Mucosa of rectum (tissue), 2 donors: Measurements from ENCODE around the gene SLC1A7.

Experiments used
- H3K27ac ChIP-seq, 2 donors: one replicate each; pipeline ENCODE4 v1.7.0; 2013; ENCODE audit warnings: inconsistent platforms in 2 of 2, low read depth in 2 of 2, low read length in 2 of 2
- H3K27me3 ChIP-seq, 2 donors: one replicate each; pipeline ENCODE4 v1.7.0; 2013; ENCODE audit warnings: low read length in 2 of 2; ENCODE audit not compliant: control insufficient read depth in 2 of 2, insufficient read depth in 2 of 2
- H3K36me3 ChIP-seq, 2 donors: one replicate each; pipeline ENCODE4 v1.7.0; 2013; ENCODE audit warnings: low read length in 2 of 2; ENCODE audit not compliant: control insufficient read depth in 2 of 2, insufficient read depth in 2 of 2
- H3K4me1 ChIP-seq, 2 donors: one replicate each; pipeline ENCODE4 v1.7.0; 2013; ENCODE audit warnings: low read length in 2 of 2, mild to moderate bottlenecking in 1 of 2; ENCODE audit not compliant: control insufficient read depth in 2 of 2, insufficient read depth in 2 of 2
- H3K4me3 ChIP-seq, 2 donors: one replicate each; pipeline ENCODE4 v1.7.0; 2013; ENCODE audit warnings: low read length in 2 of 2
- H3K9ac ChIP-seq, 2 donors: one replicate each; pipeline ENCODE4 v1.7.0; 2013; ENCODE audit warnings: low read length in 2 of 2, low read depth in 1 of 2, mild to moderate bottlenecking in 1 of 2
- H3K9me3 ChIP-seq, 2 donors: one replicate each; pipeline ENCODE4 v1.7.0; 2013; ENCODE audit warnings: low read length in 2 of 2; ENCODE audit not compliant: control insufficient read depth in 2 of 2
- donor health status: healthy.
- donor health status: Normal muscosa, but diverticular disease.

Gene SLC1A7

GRCh38 chr1:53062708-53063591 is 79.5 kb downstream of the SLC1A7 start:
- no peaks in the 10 kb centered on the region for H3K9me3 ChIP-seq
- H3K36me3 ChIP-seq, result no peaks in the 10 kb centered on the region
- H3K4me3 ChIP-seq, result peak overlapping the region; percentile 23 to 43
- H3K27me3 ChIP-seq, result peaks cover 17 to 35% of the 10 kb centered on the region in 2 donors
- H3K9ac ChIP-seq, result peak overlapping the region in 1 of 2 donors; percentile 51
- H3K4me1 ChIP-seq, result peaks cover 2 to 3% of the 10 kb centered on the region in 2 donors
- H3K27ac ChIP-seq, result no peak overlapping the region

- Histone ChIP-seq H3K9ac (peak within 1 kb of the TSS in 1 of 2 donors; percentile 51), H3K4me3 (peak within 1 kb of the TSS; percentile 41 to 48), H3K36me3 (no peaks in the 10 kb centered on the region), H3K27ac (peak within 1 kb of the TSS; percentile 16 to 57), H3K9me3 (no peaks in the 10 kb centered on the region), H3K4me1 (peaks cover 2 to 3% of the 10 kb centered on the region in 2 donors), H3K27me3 (peaks cover 17 to 35% of the 10 kb centered on the region in 2 donors)
Measured at GRCh38 chr1:53061859-53062707, 80.4 kb downstream of the SLC1A7 start, which contains the start of gene PODN. PODN (plus strand) TSS chr1:53062213; CDS start chr1:53069856, 7,643 bp downstream.

- Histone ChIP-seq H3K4me3 (peak overlapping the region; percentile 41 to 48), H3K9ac (no peak overlapping the region), H3K36me3 (no peaks in the 10 kb centered on the region), H3K9me3 (no peaks in the 10 kb centered on the region), H3K27me3 (peaks cover 17 to 35% of the 10 kb centered on the region in 2 donors), H3K4me1 (peaks cover 2 to 3% of the 10 kb centered on the region in 2 donors), H3K27ac (peak overlapping the region; percentile 16 to 57)
Measured at GRCh38 chr1:53061123-53061858, 81.1 kb downstream of the SLC1A7 start.

- Histone ChIP-seq H3K27me3 (peaks cover 17 to 35% of the 10 kb centered on the region in 2 donors), H3K9ac (no peak overlapping the region), H3K4me1 (peaks cover 2 to 3% of the 10 kb centered on the region in 2 donors), H3K36me3 (no peaks in the 10 kb centered on the region), H3K4me3 (no peak overlapping the region), H3K27ac (peak overlapping the region in 1 of 2 donors; percentile 57), H3K9me3 (no peaks in the 10 kb centered on the region)
Measured at GRCh38 chr1:53060579-53060978, 81.9 kb downstream of the SLC1A7 start.

GRCh38 chr1:53057127-53057526 is 85.3 kb downstream of the SLC1A7 start:
- Histone ChIP-seq H3K27me3 (peaks cover 12 to 17% of the 10 kb centered on the region in 2 donors), H3K9ac (no peak overlapping the region), H3K4me3 (no peak overlapping the region), H3K4me1 (peaks cover 0 to 3% of the 10 kb centered on the region in 2 donors), H3K36me3 (peaks cover 0 to 13% of the 10 kb centered on the region in 2 donors), H3K9me3 (no peaks in the 10 kb centered on the region), H3K27ac (no peak overlapping the region)

- no peaks in the 10 kb centered on the region for H3K4me1 ChIP-seq
- H3K36me3 ChIP-seq, result peaks cover 24 to 42% of the 10 kb centered on the region in 2 donors
- H3K9ac ChIP-seq, result no peak overlapping the region
- H3K9me3 ChIP-seq, result no peaks in the 10 kb centered on the region
- no peak overlapping the region for H3K4me3 ChIP-seq
- H3K27ac ChIP-seq, result no peak overlapping the region
- no peaks in the 10 kb centered on the region for H3K27me3 ChIP-seq
Measured at GRCh38 chr1:53051676-53052075, 90.8 kb downstream of the SLC1A7 start.

GRCh38 chr1:53050310-53050709 is 92.1 kb downstream of the SLC1A7 start:
- Histone ChIP-seq H3K36me3 (peaks cover 24 to 42% of the 10 kb centered on the region in 2 donors), H3K27me3 (no peaks in the 10 kb centered on the region), H3K4me1 (no peaks in the 10 kb centered on the region), H3K9me3 (no peaks in the 10 kb centered on the region), H3K4me3 (no peak overlapping the region), H3K27ac (no peak overlapping the region), H3K9ac (no peak overlapping the region)

- no peak overlapping the region for H3K4me3 ChIP-seq
- peaks cover 24 to 42% of the 10 kb centered on the region in 2 donors for H3K36me3 ChIP-seq
- no peak overlapping the region for H3K27ac ChIP-seq
- H3K27me3 ChIP-seq, result no peaks in the 10 kb centered on the region
- H3K9me3 ChIP-seq, result no peaks in the 10 kb centered on the region
- no peak overlapping the region for H3K9ac ChIP-seq
- no peaks in the 10 kb centered on the region for H3K4me1 ChIP-seq
Measured at GRCh38 chr1:53049574-53049967, 92.9 kb downstream of the SLC1A7 start.

- Histone ChIP-seq H3K27me3 (no peaks in the 10 kb centered on the region), H3K27ac (no peak overlapping the region), H3K36me3 (peaks cover 24 to 42% of the 10 kb centered on the region in 2 donors), H3K4me3 (no peak overlapping the region), H3K9me3 (no peaks in the 10 kb centered on the region), H3K9ac (no peak overlapping the region), H3K4me1 (no peaks in the 10 kb centered on the region)
Measured at GRCh38 chr1:53048960-53049573, 93.4 kb downstream of the SLC1A7 start.
